Transverse colon (tissue), 4 donors: ENCODE results near the gene RARB.

Source experiments
- POLR2A ChIP-seq: fragments of 450-650 bp; IDR thresholded peaks from one replicate; pipeline ENCODE4 v1.6.1; 2016; ENCODE audit warnings: antibody characterized with exemption, mild to moderate bottlenecking, moderate library complexity
- POLR2AphosphoS5 ChIP-seq, 3 donors: sonication (generic); formaldehyde crosslinking; IDR thresholded peaks; one replicate each; pipeline ENCODE4 v1.6.1; 2016; ENCODE audit warnings: antibody characterized with exemption in 3 of 3
- TF ChIP-seq, protein P1 (sequence below), 5 experiments: fragments of 200-600 bp in 3 of 5; fragments of 450-650 bp in 2 of 5; sonication (generic) in 3 of 5; IDR thresholded peaks; 1 replicate in 2 of 5; 2 replicates in 3 of 5; pipeline ENCODE4 v1.5.1; 2016 to 2017; ENCODE audit warnings: antibody characterized with exemption in 5 of 5, inconsistent platforms in 3 of 5, mild to moderate bottlenecking in 2 of 5, moderate library complexity in 1 of 5

DNA sequence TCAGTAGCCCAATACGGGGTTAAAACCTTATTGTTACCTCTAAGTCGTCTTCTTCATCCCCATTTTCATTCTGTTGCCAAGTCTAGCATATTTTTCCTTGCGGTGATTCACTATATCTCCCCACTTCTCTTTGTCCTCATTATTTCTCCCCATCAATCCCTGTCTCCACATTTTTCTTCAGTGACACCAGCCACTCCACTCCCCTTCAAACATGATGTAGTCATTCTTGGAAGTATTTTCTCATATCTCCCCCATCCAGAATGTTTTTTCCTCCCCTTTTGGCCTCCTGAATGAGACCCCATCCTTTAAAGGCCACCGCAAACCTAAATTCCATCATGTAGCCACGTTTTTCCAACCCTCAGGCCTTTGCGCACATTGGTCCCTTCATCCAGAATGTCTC, 130.7 kb downstream of the RARB start:
- TF ChIP-seq, protein P1, sequence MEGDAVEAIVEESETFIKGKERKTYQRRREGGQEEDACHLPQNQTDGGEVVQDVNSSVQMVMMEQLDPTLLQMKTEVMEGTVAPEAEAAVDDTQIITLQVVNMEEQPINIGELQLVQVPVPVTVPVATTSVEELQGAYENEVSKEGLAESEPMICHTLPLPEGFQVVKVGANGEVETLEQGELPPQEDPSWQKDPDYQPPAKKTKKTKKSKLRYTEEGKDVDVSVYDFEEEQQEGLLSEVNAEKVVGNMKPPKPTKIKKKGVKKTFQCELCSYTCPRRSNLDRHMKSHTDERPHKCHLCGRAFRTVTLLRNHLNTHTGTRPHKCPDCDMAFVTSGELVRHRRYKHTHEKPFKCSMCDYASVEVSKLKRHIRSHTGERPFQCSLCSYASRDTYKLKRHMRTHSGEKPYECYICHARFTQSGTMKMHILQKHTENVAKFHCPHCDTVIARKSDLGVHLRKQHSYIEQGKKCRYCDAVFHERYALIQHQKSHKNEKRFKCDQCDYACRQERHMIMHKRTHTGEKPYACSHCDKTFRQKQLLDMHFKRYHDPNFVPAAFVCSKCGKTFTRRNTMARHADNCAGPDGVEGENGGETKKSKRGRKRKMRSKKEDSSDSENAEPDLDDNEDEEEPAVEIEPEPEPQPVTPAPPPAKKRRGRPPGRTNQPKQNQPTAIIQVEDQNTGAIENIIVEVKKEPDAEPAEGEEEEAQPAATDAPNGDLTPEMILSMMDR (IDR thresholded peaks at IDR 0.05) = no peak
- no peak for TF ChIP-seq POLR2AphosphoS5 (IDR thresholded peaks at IDR 0.05)
- TF ChIP-seq POLR2A = no peak
